HUES64 (cell line): ENCODE results near the gene OR4D10.

Experiments used
- H3K27ac ChIP-seq: 2 replicates; pipeline ENCODE4 v1.7.0; 2013; ENCODE audit warnings: low read depth, low read length, inconsistent platforms
- H3K27me3 ChIP-seq: 2 replicates; pipeline ENCODE4 v1.6.1; 2013; ENCODE audit warnings: mild to moderate bottlenecking, low read length; ENCODE audit not compliant: insufficient read depth
- H3K36me3 ChIP-seq: 2 replicates; pipeline ENCODE4 v1.6.1; 2013; ENCODE audit warnings: mild to moderate bottlenecking, low read length; ENCODE audit not compliant: insufficient read depth
- H3K4me1 ChIP-seq: 2 replicates; pipeline ENCODE4 v1.6.1; 2013; ENCODE audit warnings: mild to moderate bottlenecking, low read length, moderate library complexity; ENCODE audit not compliant: insufficient read depth
- H3K4me3 ChIP-seq: 2 replicates; pipeline ENCODE4 v1.5.1; 2013; ENCODE audit warnings: mild to moderate bottlenecking, low read length, moderate library complexity
- H3K9ac ChIP-seq: 2 replicates; pipeline ENCODE4 v1.6.1; 2013; ENCODE audit warnings: mild to moderate bottlenecking, low read depth, low read length
- H3K9me3 ChIP-seq: 2 replicates; pipeline ENCODE4 v1.6.1; 2013; ENCODE audit warnings: low read depth, low read length; ENCODE audit not compliant: insufficient read depth
- WGBS: fragments of 150-250, 120-280 bp; methylation state at CpG from one replicate; pipeline ENCODE4 v1.1.7; 2013; ENCODE audit warnings: missing lambda C conversion rate; 5-methylcytosine and 5-hydroxymethylcytosine counted together

The OR4D10 gene

DNA sequence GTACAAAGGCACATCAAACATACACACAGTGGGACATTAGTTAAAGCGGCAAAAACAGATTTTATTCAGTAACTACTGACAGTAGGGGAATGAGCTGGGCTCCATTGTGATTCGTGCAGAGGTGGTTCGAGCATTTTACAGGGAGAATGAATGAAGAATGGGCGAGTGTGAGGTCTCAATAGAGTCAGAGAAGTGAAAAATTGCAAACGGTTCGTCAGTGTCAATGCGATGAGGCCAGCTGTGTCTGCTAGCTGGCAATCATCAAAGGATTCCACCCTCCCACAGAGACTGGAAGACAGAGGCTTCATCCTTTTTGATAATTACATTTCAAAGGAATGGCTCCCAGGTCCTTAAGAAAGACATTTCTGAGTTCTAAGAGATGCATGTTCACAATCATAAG, 55.6 kb downstream of the OR4D10 start:
- H3K4me3 ChIP-seq, result no peak overlapping the region
- H3K36me3 ChIP-seq, result no peaks in the 10 kb centered on the region
- H3K9me3 ChIP-seq, result no peaks in the 10 kb centered on the region
- 15% methylated on average over 7 of the region's 7 CpGs for WGBS
- H3K27me3 ChIP-seq, result no peaks in the 10 kb centered on the region
- H3K4me1 ChIP-seq, result peaks cover 24% of the 10 kb centered on the region
- H3K27ac ChIP-seq, result no peak overlapping the region
- no peak overlapping the region for H3K9ac ChIP-seq
